ENCODE data around the gene ADGRB3.
"Not testable (repeated sequence)": the region's sequence is repeated elsewhere in the genome, so short reads cannot be mapped to it uniquely, and the experiment has no call there.

ADGRB3 gene

GRCh38 chr6:68650142-68650541 is 15.1 kb downstream of the ADGRB3 start:
- DNase-seq (ENCODE audit: low read depth), result no peak

- DNase-seq (ENCODE audit: low read depth), result no peak
Measured at GRCh38 chr6:68651011-68651985, 16.2 kb downstream of the ADGRB3 start.

DNA sequence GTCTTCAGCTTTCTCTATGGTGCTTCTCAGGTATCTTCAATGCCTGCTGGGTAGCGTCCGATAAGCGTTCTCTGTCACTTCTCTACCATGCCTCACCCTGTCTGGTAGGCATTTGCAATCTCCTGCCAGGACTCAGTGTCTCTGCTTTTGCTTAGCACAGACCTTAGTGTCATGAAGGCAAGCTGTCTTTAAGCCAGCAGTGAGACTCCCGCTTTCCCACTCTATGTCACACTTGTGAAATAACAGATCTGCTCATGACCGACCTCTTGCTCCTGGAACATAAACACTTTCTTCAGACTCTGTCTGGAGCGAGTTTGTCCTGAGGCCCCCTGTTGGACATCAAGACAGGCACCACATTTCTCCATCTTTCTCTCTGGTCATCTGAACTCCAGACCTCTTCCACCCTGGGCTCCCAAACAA is 17.0 kb downstream of the ADGRB3 start:
- DNase-seq (ENCODE audit: low read depth), result no peak

DNA sequence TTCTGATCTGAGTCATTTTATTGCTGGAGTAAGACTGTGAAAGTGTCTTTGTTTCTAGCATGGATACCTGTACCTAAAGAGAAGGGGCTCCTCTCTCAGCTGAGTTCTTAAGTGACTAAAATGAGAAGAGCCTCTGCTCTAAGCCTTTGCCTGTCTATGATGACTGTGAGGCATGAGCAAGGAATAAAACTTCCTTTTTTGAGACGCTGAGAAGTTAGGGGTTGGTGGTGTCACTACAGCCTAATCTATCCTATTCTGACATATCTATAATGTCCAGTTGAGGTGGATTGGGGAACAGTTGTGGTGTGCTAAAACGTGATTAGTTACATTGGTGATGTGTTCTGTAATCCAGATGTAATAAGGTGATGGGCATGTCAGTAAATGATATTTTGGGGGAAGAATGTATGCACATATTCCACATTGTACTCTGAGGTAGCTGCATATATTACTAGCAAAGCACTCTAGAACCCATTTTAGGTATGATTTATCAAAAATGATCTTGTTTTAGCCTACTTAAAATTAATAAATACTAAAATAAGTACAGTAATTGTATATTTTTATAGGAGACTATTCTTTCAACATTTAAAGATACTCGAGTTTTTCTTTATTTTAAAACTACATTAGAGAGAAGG is 18.1 kb downstream of the ADGRB3 start:
- no peak for DNase-seq (ENCODE audit: low read depth)

GRCh38 chr6:68653706-68654089 is 18.6 kb downstream of the ADGRB3 start:
- no peak for DNase-seq (ENCODE audit: low read depth)

DNA sequence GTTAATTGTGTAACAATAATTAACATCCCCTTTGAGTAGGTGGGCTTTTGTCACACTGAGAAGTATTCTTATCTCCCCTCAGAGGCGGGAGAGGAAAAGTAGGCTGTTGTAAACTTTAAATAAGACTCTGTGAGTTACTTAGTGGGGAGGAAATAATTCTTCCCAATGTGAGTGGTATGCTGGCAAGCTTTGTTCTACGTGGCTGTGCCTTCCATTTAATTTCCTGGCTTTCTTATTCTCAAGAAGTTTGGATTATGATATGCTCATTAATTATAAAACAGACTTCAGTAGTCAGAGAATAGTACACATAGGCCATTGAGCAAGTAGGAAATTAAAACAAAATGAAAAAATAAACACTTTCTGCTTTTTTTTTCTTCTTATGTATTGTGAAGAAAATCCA is 19.1 kb downstream of the ADGRB3 start:
- no peak for DNase-seq (ENCODE audit: low read depth)

DNA sequence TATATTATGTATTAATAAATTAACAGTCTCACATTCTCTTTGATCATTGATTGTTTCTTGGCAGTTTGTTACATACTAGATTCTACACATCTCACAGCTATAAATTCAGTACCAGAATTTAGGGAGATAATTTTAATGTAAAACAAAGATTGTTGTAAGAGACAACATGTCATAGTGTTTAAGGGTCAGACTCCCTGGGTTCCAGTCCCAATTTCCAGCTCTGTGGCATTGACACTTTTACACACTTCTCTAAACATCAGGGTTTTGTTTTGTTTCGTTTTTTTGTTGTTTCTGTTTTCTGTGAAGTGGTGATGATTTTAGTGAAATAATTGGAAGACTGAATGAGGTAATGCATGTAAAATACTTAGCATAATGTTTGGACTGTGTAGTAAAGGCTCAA is 19.9 kb downstream of the ADGRB3 start:
- no peak for DNase-seq (ENCODE audit: low read depth)

DNA sequence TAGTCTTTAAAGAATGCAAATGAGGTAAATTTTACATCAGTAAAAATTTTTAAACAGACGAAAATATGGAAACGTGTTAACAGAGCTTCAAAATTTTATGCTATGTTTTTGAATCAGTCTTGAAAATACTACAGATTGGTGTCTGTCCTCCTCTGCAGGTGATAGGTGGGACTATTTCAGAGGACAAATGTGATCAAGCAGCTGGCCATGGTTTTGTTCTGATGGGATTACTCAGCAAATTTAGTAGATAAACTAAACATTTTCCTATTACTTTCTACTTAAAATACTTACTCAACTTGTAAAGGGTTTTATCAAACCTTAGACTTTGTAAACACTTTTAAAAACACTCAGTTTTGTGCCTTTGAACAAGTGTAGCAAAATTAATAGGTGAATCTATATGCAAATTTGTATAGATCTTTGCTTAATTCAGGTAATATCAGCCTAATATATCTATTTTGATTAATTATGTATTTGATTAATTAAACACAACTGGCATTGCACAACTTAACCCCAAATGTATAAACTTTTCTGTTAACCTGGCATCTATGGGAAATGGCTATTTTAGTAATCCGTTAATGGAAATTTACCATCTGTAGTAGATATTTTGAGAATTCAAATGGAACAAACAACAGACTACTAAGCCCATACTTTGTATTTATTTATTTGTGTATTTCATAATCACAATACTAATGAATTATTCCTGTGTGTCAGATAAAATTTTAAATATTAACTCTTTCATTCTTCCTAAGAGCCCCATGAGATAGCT is 22.5 kb downstream of the ADGRB3 start:
- DNase-seq (ENCODE audit: low read depth), result no peak

GRCh38 chr6:68658338-68658737 is 23.3 kb downstream of the ADGRB3 start:
- no peak for DNase-seq (ENCODE audit: low read depth)

DNA sequence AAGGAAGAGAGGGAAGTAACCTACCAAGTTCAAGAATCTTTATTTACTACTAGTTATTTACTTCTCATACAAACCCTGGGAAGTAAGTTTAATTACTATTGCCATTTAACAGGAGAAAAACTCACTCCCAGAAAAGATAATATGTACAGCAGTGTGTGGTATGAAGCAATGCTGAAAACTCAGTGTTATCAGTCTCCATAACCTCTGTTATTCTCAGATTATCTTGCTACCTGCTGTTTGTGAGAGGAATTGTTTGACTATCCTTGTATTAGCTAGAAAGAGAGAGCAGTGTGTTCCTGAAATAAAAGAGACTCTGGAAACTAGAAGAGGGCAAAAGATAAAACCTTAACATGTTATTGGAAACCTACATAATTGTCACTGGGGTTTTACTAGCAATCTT is 38.2 kb downstream of the ADGRB3 start:
- DNase-seq (ENCODE audit: low read depth), result no peak

DNA sequence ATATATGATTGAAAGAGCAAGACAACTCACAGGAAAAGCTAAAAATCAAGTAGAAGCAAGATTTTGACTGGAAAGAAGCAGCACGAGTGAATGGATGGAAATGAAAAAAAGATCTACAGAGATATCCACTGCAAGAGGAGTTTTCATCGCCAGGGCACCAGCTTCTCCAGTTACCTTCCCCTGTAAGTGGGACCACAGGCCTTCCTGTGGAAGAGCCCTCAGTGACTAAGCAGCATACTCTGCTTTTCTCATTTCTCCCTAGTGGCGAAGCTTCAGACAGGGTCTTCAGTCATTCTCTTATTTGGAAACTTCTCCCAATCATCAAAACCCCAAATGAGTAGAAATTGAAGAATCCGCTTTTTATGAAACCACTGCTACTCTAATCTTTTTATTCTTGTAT is 40.5 kb downstream of the ADGRB3 start:
- DNase-seq (ENCODE audit: low read depth), result no peak

- DNase-seq (ENCODE audit: low read depth), result not testable (repeated sequence)
Measured at GRCh38 chr6:68676094-68676493, 41.0 kb downstream of the ADGRB3 start.

- DNase-seq (ENCODE audit: low read depth), result no peak
Measured at GRCh38 chr6:68677058-68677457, 42.0 kb downstream of the ADGRB3 start.

GRCh38 chr6:68679399-68679798 is 44.3 kb downstream of the ADGRB3 start:
- no peak for DNase-seq (ENCODE audit: low read depth)

DNA sequence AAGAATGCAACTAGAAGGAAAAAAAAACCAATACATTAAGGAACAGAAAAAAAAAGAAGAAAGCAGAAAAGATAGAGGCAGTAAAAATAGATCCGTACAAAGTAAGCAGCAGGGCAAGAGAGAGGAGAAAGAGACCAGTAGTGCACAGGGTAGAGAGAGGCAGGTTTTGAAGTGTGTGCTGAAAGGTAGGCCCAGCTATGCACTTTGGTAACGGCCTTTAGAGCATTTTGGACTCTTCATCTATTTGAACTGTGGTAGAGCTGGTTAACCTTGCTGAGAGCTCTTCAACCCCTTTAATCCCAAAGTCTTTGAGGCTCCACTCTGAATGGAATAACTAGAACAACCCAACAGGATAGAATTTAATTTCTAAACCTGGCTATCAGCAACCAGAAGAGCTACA is 45.2 kb downstream of the ADGRB3 start:
- DNase-seq (ENCODE audit: low read depth), result no peak

DNA sequence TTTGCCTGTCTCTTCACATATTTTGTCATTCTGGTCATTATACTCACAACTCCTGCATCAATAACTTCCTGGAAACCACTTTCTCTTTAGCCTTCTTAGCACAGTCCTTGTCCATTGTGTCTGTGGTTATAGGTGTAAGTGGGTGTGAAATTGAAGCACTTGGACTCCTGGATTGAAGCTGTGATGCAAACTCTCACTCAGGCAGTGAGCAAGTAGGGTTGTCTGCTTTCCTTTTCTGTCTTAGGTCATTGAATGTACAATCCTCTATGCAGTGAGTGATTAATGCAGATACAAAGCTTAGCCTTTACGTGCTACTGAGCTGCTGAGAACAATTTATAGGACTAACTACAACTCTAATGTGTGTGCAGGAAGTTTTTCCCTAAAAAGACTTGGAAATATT is 54.8 kb downstream of the ADGRB3 start:
- DNase-seq (ENCODE audit: low read depth), result no peak

DNA sequence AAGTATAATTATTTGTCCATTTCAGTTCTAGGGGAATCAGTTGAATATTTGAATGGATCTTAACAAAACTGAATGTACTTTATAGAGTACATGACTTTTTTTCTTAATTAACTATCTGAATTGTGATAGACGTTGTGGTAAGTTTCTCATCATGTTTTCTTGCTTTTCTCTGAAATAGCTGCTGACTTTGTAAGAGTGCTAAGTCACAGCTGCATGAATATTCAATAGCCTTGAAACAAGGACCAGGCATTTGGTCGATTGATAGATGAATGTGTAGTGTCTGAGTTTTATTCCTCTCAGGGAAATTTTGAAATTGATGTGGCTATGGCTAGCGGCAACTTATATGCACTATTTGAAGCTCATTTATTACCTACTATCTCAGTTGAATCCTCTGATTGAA is 56.0 kb downstream of the ADGRB3 start:
- no peak for DNase-seq (ENCODE audit: low read depth)

DNA sequence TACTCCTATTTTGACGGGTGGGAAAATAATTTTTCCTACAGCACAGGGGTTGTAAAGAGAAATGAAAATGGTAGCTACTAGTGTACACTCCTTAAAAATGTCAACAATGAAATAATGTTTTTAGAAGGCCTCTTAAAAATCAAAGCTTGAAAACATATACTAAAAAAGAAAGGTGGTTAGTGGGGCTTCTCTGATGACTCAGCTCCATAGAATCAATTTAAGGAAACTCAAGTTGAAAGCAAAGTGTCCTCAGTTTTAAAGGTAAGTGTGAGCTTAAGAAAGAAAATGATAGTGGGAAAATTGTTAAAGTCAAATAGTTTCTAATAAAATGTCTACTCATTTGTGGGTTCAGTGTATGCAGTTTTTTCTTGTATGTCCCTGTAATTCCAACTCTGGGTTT is 58.2 kb downstream of the ADGRB3 start:
- DNase-seq (ENCODE audit: low read depth), result no peak

GRCh38 chr6:68695403-68695802 is 60.3 kb downstream of the ADGRB3 start:
- DNase-seq (ENCODE audit: low read depth), result no peak

GRCh38 chr6:68695838-68696237 is 60.8 kb downstream of the ADGRB3 start:
- DNase-seq (ENCODE audit: low read depth), result no peak

GRCh38 chr6:68697394-68697793 is 62.3 kb downstream of the ADGRB3 start:
- DNase-seq (ENCODE audit: low read depth), result no peak

- no peak for DNase-seq (ENCODE audit: low read depth)
Measured at GRCh38 chr6:68701159-68701558, 66.1 kb downstream of the ADGRB3 start.

DNA sequence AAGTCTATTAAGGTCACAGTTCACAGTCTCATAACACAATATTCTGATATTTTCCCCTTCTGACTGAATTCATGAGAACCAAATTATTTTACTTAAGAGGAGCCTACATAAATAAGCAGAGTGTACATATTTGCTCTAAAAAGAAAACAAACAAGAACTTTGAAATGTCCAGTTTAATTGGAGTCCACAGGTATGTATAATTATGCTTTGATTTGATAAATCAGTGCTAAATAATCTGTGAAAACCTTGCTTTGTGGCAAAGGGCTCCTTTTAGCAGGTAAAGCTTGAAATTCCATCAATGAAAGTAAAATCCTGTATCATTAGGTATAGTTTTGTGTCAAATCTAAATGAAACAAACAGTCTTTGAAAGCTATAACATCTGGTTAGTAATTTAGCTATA is 69.4 kb downstream of the ADGRB3 start:
- DNase-seq (ENCODE audit: low read depth), result no peak

All from activated T-cell treated with anti-CD3 and anti-CD28 coated beads for 48 hours (primary cell).